PC-3 (cell line): ENCODE results near the gene SPAG7. TPM values are rescaled to one million over a fixed set of nuclear protein-coding genes. Genes with fewer than 3 reads are reported as not detected.

Experiments
- ATAC-seq: fragments of 200-7000 bp; cut with Tn5 transposase; 2 replicates; pipeline ENCODE4 v1.9.1; 2020; ENCODE audit warnings: mild to moderate bottlenecking, moderate library complexity
- BruUV-seq: library from RNA; stranded (reverse); fragments of 400-500 nt; replicated peaks from 2 replicates; lab custom pipeline; 2021; lab: Mats Ljungman, UMichigan
- CTCF ChIA-PET: fragments of 300-600 bp; sonication (Branson Sonifier 250); formaldehyde crosslinking; loops from one replicate; lab custom pipeline; 2022; ENCODE audit warnings: antibody characterized with exemption; lab: Charles Lee
- POLR2A ChIA-PET: fragments of 300-600 bp; sonication (Branson Sonifier 250); formaldehyde crosslinking; loops from one replicate; lab custom pipeline; 2022; ENCODE audit warnings: antibody characterized with exemption; ENCODE audit not compliant: unreplicated experiment; lab: Charles Lee
- DNase-seq: peaks from one replicate; pipeline ENCODE4 v3.0.0-alpha.2; 2015
- H2AFZ ChIP-seq: fragments of 300-600 bp; sonication (generic); 2 replicates; pipeline ENCODE4 v1.6.0; 2016; ENCODE audit warnings: antibody characterized with exemption, low read length
- H3F3A ChIP-seq: fragments of 300-600 bp; sonication (generic); one replicate; pipeline ENCODE4 v1.6.0; 2017; ENCODE audit warnings: antibody characterized with exemption, low read length, control low read depth, mild to moderate bottlenecking; ENCODE audit not compliant: unreplicated experiment
- H3K27ac ChIP-seq: fragments of 300-600 bp; sonication (generic); 2 replicates; pipeline ENCODE4 v1.5.1; 2016; ENCODE audit warnings: mild to moderate bottlenecking, low read length
- H3K27me3 ChIP-seq: fragments of 300-600 bp; sonication (generic); 2 replicates; pipeline ENCODE4 v1.6.1; 2016; ENCODE audit warnings: low read length, mixed read lengths
- H3K36me3 ChIP-seq: fragments of 300-600 bp; sonication (generic); 2 replicates; pipeline ENCODE4 v1.6.1; 2016; ENCODE audit warnings: low read depth, mixed run types, low read length, mixed read lengths
- H3K4me1 ChIP-seq: fragments of 300-600 bp; sonication (generic); 2 replicates; pipeline ENCODE4 v1.5.1; 2016; ENCODE audit warnings: low read length; ENCODE audit not compliant: insufficient read depth
- H3K4me2 ChIP-seq: fragments of 300-600 bp; sonication (generic); 2 replicates; pipeline ENCODE4 v1.6.0; 2016; ENCODE audit warnings: low read length
- H3K4me3 ChIP-seq: fragments of 300-600 bp; sonication (generic); 2 replicates; pipeline ENCODE4 v1.5.1; 2016; ENCODE audit warnings: mild to moderate bottlenecking, low read length, mixed read lengths
- H3K79me2 ChIP-seq: fragments of 300-600 bp; sonication (generic); 2 replicates; pipeline ENCODE4 v1.6.1; 2017; ENCODE audit warnings: low read length, mixed read lengths
- H3K9ac ChIP-seq: fragments of 300-600 bp; sonication (generic); 2 replicates; pipeline ENCODE4 v1.6.0; 2016; ENCODE audit warnings: mild to moderate bottlenecking, low read length
- H3K9me2 ChIP-seq: fragments of 300-600 bp; sonication (generic); replicated peaks from 2 replicates; pipeline ENCODE4 v1.6.1; 2016; ENCODE audit warnings: mixed run types, low read length, mixed read lengths
- H3K9me3 ChIP-seq: fragments of 300-600 bp; sonication (generic); 2 replicates; pipeline ENCODE4 v1.6.1; 2016; ENCODE audit warnings: low read length, mixed read lengths
- H4K20me1 ChIP-seq: fragments of 300-600 bp; sonication (generic); 2 replicates; pipeline ENCODE4 v1.6.1; 2016; ENCODE audit warnings: low read length, mixed read lengths
- EZH2 ChIP-seq: fragments of 300-600 bp; sonication (generic); IDR thresholded peaks from one replicate; pipeline ENCODE4 v1.6.1; 2017; ENCODE audit warnings: antibody characterized with exemption, mild to moderate bottlenecking, low read length; ENCODE audit not compliant: unreplicated experiment
- EZH2phosphoT487 ChIP-seq: fragments of 300-600 bp; sonication (generic); IDR thresholded peaks from 2 replicates; pipeline ENCODE4 v1.6.1; 2018; ENCODE audit warnings: mild to moderate bottlenecking, antibody characterized with exemption, low read length, borderline replicate concordance
- intact Hi-C: fragments of 100-400 bp; cut with micrococcal nuclease; formaldehyde crosslinking; loops from 2 replicates; pipeline ENCODE4 v1.9.0; 2023
- total RNA-seq: library from RNA; depleted of rRNA; stranded (reverse); fragments of >200 nt; gene quantifications from 2 replicates; pipeline ENCODE4 v1.2.3, GENCODE V29; 2014
- TF ChIP-seq, protein P1 (sequence below): fragments of 300-600 bp; sonication (generic); conservative IDR thresholded peaks from 2 replicates; pipeline ENCODE4 v1.5.1; 2017; ENCODE audit warnings: antibody characterized with exemption, low read depth, mild to moderate bottlenecking, low read length

Gene SPAG7
- total RNA-seq, 1 experiment from 2014 or later, result 44.1 TPM

DNA sequence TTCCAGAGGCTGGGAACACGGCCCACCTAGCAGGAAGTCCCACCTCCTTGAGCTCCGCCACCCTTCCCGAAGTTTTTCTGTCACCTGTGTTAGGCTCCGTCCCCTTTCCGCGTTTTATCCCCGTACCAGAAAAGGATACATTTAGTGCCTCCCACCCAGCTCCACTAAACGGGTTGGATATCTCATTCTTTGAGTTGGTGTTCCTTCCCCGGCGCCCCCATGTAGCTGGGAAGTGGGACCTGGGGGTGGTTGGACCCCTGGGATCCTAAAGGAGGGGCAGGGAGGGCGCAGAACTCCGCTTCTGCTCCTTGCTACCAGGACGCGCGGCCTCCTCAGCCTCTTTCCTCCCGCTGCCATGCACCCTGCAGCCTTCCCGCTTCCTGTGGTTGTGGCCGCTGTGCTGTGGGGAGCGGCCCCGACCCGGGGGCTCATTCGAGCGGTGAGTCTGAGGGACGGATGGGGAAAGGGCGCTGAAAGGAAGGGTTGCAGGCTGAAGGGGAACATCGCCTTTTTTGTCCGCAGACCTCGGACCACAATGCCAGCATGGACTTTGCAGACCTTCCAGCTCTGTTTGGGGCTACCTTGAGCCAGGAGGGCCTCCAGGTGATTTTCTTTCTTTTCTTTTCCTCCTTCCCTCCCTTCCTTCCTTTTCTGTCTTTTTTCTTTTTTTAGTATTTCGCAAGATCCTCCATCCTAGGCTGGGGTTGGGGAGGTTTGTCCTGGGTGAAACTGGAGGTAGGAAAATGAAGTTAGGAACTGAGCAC, 26.9 kb downstream of the SPAG7 start:
- H3K4me3 ChIP-seq, result peak overlapping the region; percentile 91
- H3K9me2 ChIP-seq, result no peaks in the 10 kb centered on the region
- peak overlapping the region; percentile 87 for H3K27ac ChIP-seq
- H4K20me1 ChIP-seq, result peaks cover 13% of the 10 kb centered on the region
- BruUV-seq, result TSS peak; percentile 74
- peak; percentile 84 for DNase-seq
- no peak for TF ChIP-seq EZH2
- TF ChIP-seq, protein P1, sequence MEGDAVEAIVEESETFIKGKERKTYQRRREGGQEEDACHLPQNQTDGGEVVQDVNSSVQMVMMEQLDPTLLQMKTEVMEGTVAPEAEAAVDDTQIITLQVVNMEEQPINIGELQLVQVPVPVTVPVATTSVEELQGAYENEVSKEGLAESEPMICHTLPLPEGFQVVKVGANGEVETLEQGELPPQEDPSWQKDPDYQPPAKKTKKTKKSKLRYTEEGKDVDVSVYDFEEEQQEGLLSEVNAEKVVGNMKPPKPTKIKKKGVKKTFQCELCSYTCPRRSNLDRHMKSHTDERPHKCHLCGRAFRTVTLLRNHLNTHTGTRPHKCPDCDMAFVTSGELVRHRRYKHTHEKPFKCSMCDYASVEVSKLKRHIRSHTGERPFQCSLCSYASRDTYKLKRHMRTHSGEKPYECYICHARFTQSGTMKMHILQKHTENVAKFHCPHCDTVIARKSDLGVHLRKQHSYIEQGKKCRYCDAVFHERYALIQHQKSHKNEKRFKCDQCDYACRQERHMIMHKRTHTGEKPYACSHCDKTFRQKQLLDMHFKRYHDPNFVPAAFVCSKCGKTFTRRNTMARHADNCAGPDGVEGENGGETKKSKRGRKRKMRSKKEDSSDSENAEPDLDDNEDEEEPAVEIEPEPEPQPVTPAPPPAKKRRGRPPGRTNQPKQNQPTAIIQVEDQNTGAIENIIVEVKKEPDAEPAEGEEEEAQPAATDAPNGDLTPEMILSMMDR, result no peak
- TF ChIP-seq EZH2phosphoT487, result no peak
- peak overlapping the region; percentile 97 for H3K4me2 ChIP-seq
- H2AFZ ChIP-seq, result peak overlapping the region; percentile 84
- peak; percentile 57 for ATAC-seq
- CTCF ChIA-PET, result interaction anchor here (1.0 to 2.4 kb wide), 3 partner anchors 26 to 150 kb away, joined by 3 to 18 read pairs (median 4); no protein-coding TSS in a partner anchor
- peaks cover 32% of the 10 kb centered on the region for H3K4me1 ChIP-seq
- H3K36me3 ChIP-seq, result peaks cover 26% of the 10 kb centered on the region; the same call in 1 of the 2 replicates
- intact Hi-C loops, result loop anchor here (5.0 kb wide), 1 partner anchor 33 kb away; no protein-coding TSS in a partner anchor
- no peaks in the 10 kb centered on the region for H3K27me3 ChIP-seq
- POLR2A ChIA-PET, result interaction anchor here (1.5 kb wide), 1 partner anchor 26 kb away, joined by 8 read pairs; the partner anchor contains the start of gene SPAG7
- no peaks in the 10 kb centered on the region for H3K9me3 ChIP-seq
- H3F3A ChIP-seq, result no peaks in the 10 kb centered on the region
- H3K79me2 ChIP-seq, result peaks cover 73% of the 10 kb centered on the region
- H3K9ac ChIP-seq, result peak overlapping the region; percentile 98

DNA sequence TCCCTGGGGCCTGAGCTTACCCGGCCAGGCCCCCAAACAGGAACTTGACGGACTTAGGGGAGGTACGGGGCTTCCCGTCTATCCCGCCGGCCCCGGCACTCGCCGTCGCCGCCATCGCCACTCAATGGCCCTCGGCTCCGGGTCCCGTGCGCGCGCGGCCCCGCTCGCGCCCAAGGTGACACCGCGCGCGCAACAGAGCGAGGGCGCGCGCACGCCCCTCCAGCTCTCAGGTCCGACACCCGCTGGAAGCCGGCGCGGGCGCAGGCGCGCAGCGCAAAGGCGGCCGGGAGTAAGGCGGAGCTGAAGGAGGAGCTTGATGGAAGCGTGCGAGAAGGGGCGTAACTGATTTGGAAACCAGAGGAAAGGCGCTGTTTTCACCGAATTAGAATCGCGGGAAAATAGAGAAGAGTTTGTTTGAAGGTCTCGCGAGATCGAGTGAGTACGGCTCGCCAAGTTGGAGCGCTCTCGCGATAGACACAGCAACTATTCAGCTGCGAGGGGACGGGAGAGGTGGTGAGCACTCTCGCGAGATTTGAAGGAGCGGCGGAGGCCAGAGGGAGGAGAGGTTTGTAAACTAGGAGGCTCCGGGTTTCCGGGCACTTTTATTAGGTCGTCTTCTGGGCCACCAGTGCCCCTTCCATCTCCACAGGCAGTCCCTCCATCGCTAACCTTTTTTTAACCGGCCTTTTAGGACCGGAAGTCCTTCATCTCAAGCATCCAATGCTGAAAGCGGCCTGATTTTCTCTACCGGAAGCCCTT, 27.6 kb downstream of the SPAG7 start, which contains the start of the genes RNF167 and SLC25A11:
RNF167 (plus strand) TSS at position 473 of the 759 bp plus-strand sequence. CDS start 642 bp downstream, outside the sequence.
SLC25A11 (minus strand) TSS at position 251 of the 759 bp plus-strand sequence; CDS start at position 115, 136 bp downstream.
- peaks cover 22% of the 10 kb centered on the region; the same call in 1 of the 2 replicates for H3K36me3 ChIP-seq
- peaks cover 25% of the 10 kb centered on the region for H3K4me1 ChIP-seq
- H2AFZ ChIP-seq, result peak within 1 kb of the TSS; percentile 84
- H3K4me2 ChIP-seq, result peak within 1 kb of the TSS; percentile 97
- no peaks in the 10 kb centered on the region for H3K9me2 ChIP-seq
- ChIA-PET CTCF (interaction anchor here (1.0 to 2.4 kb wide), 4 partner anchors 10 to 150 kb away, joined by 3 to 18 read pairs (median 4); no protein-coding TSS in a partner anchor), POLR2A (interaction anchor here (0.6 to 1.5 kb wide), 4 partner anchors 9 to 37 kb away, joined by 3 to 8 read pairs (median 3); partner anchors contain the start of genes CHRNE, PFN1 and SPAG7)
- TF ChIP-seq EZH2phosphoT487 (no peak), EZH2 (no peak)
- TF ChIP-seq, protein P1, result no peak
- peak within 1 kb of the TSS; percentile 87 for H3K27ac ChIP-seq
- peak within 1 kb of the TSS; percentile 91 for H3K4me3 ChIP-seq
- H3K79me2 ChIP-seq, result peaks cover 65% of the 10 kb centered on the region
- H3K9ac ChIP-seq, result peak within 1 kb of the TSS; percentile 98
- DNase-seq (peak; percentile 97), ATAC-seq (peak; percentile 79)
- H3K27me3 ChIP-seq, result no peaks in the 10 kb centered on the region
- H3F3A ChIP-seq, result no peaks in the 10 kb centered on the region
- no TSS peak for BruUV-seq
- peaks cover 8% of the 10 kb centered on the region for H4K20me1 ChIP-seq
- no peaks in the 10 kb centered on the region for H3K9me3 ChIP-seq
- intact Hi-C loops, result loop anchor here (5.0 kb wide), 1 partner anchor 33 kb away; no protein-coding TSS in a partner anchor
